NCI-H1105 (cell line): ENCODE measurements around the gene B4GALNT2.
"Not testable (repeated sequence)": the region's sequence is repeated elsewhere in the genome, so short reads cannot be mapped to it uniquely, and the experiment has no call there.

Experiments used
- DNase-seq: peaks from one replicate; lab custom pipeline; 2025; lab: John Stamatoyannopoulos, UW

The B4GALNT2 gene

GRCh38 chr17:49121696-49122292 lies 10.8 kb upstream of the B4GALNT2 start:
- DNase-seq, result no peak

GRCh38 chr17:49122566-49122965 lies 10.0 kb upstream of the B4GALNT2 start:
- DNase-seq, result no peak

- no peak for DNase-seq
These were observed 9.5 kb upstream of the B4GALNT2 start for GRCh38 chr17:49123061-49123460.

GRCh38 chr17:49125449-49125848 lies 7.1 kb upstream of the B4GALNT2 start:
- DNase-seq, result no peak

GRCh38 chr17:49126183-49126859 lies 6.2 kb upstream of the B4GALNT2 start:
- not testable (repeated sequence) for DNase-seq

- DNase-seq, result not testable (repeated sequence)
These were observed 3.1 kb upstream of the B4GALNT2 start for GRCh38 chr17:49129359-49129950.

- no peak for DNase-seq
These were observed 1.7 kb upstream of the B4GALNT2 start for GRCh38 chr17:49130891-49131290.

- DNase-seq, result no peak
These were observed 261 bp upstream of the B4GALNT2 start for GRCh38 chr17:49132317-49132698.

GRCh38 chr17:49136335-49136734 lies 3.8 kb downstream of the B4GALNT2 start:
- no peak for DNase-seq

GRCh38 chr17:49145654-49146053 lies 13.1 kb downstream of the B4GALNT2 start:
- not testable (repeated sequence) for DNase-seq

- DNase-seq, result no peak
These were observed 14.2 kb downstream of the B4GALNT2 start for GRCh38 chr17:49146620-49147306.

GRCh38 chr17:49148171-49148570 lies 15.6 kb downstream of the B4GALNT2 start:
- DNase-seq, result no peak

GRCh38 chr17:49151996-49152395 lies 19.4 kb downstream of the B4GALNT2 start:
- DNase-seq, result no peak

- DNase-seq, result no peak
These were observed 23.7 kb downstream of the B4GALNT2 start for GRCh38 chr17:49156256-49156655.

- no peak for DNase-seq
These were observed 25.2 kb downstream of the B4GALNT2 start for GRCh38 chr17:49157784-49158183.

GRCh38 chr17:49162866-49163265 lies 30.3 kb downstream of the B4GALNT2 start:
- DNase-seq, result no peak

GRCh38 chr17:49165143-49165542 lies 32.6 kb downstream of the B4GALNT2 start:
- no peak for DNase-seq

GRCh38 chr17:49168706-49169105 lies 36.1 kb downstream of the B4GALNT2 start:
- DNase-seq, result no peak

- no peak for DNase-seq
These were observed 37.6 kb downstream of the B4GALNT2 start for GRCh38 chr17:49170216-49170615.

GRCh38 chr17:49170711-49171110 lies 38.1 kb downstream of the B4GALNT2 start:
- DNase-seq, result not testable (repeated sequence)

- DNase-seq, result not testable (repeated sequence)
These were observed 43.4 kb downstream of the B4GALNT2 start for GRCh38 chr17:49175978-49176377.

- DNase-seq, result no peak
These were observed 47.7 kb downstream of the B4GALNT2 start for GRCh38 chr17:49180303-49180702.
